Smooth muscle cell of the pulmonary artery (primary cell): Measurements from ENCODE around the gene CACNA1E. TPM values are rescaled to one million over a fixed set of nuclear protein-coding genes. Genes with fewer than 3 reads are reported as not detected.

Experiments used
- total RNA-seq: library from RNA; depleted of rRNA; stranded (reverse); fragments of >200 nt; gene quantifications from 2 replicates; pipeline ENCODE4 v1.2.3, GENCODE V29; 2014

The CACNA1E gene
- total RNA-seq = 0.03 TPM in 1 of 2 replicates, not detected in the other

DNA sequence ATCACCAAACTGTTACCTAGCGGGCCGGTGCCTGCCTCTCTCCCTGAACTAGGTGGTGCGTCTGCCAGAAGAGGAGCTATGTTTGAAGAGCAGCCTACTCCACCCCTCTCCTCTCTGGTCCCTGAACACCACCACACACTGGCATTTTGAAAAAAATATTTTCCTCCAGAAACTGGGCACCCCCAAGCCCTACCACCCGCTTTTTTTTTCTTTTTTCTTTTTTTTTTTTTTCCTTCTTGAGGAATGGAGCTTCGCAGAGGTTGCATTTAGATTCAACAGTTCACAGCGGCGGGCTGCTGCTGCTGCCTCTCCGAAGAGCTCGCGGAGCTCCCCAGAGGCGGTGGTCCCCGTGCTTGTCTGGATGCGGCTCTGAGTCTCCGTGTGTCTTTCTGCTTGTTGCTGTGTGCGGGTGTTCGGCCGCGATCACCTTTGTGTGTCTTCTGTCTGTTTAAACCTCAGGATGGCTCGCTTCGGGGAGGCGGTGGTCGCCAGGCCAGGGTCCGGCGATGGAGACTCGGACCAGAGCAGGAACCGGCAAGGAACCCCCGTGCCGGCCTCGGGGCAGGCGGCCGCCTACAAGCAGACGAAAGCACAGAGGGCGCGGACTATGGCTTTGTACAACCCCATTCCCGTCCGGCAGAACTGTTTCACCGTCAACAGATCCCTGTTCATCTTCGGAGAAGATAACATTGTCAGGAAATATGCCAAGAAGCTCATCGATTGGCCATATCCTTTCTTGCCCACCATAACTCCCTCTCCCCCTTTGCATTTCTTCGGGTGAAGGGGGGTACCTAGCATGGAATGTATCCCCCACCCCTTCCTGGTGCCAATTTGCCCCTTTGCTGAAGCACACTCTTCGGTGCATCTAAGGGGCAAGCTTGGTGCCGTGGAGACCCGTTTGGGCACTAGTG is at the start of gene CACNA1E:
TSS of gene CACNA1E (plus strand) at position 233 of the 911 bp plus-strand sequence. CDS start at position 461, 228 bp downstream.

